GM19035 (cell line): ENCODE measurements around the gene KDM1B.
"Not testable (repeated sequence)": the region's sequence is repeated elsewhere in the genome, so short reads cannot be mapped to it uniquely, and the experiment has no call there.

Source experiments
- ATAC-seq: cut with Tn5 transposase; IDR thresholded peaks from one replicate; pipeline ENCODE4 v1.9.1; 2021; ENCODE audit not compliant: unreplicated experiment

The KDM1B gene

GRCh38 chr6:18151391-18151790, 3.8 kb upstream of the KDM1B start:
- not testable (repeated sequence) for ATAC-seq

GRCh38 chr6:18151801-18152200, 3.4 kb upstream of the KDM1B start:
- ATAC-seq = no peak

- no peak for ATAC-seq
Observed at GRCh38 chr6:18153311-18153703, 1.9 kb upstream of the KDM1B start.

- ATAC-seq = peak; percentile 63
Observed at GRCh38 chr6:18154507-18155149, 594 bp upstream of the KDM1B start, which contains the start of gene TPMT. TSS of gene TPMT (minus strand) at chr6:18155077. CDS start at chr6:18149127, 5,950 bp downstream.

- peak; percentile 24 for ATAC-seq
Observed at GRCh38 chr6:18155864-18156421, 721 bp downstream of the KDM1B start.

GRCh38 chr6:18160911-18161310, 5.7 kb downstream of the KDM1B start:
- ATAC-seq = no peak

GRCh38 chr6:18161431-18161830, 6.2 kb downstream of the KDM1B start:
- no peak for ATAC-seq

GRCh38 chr6:18162401-18162800, 7.2 kb downstream of the KDM1B start:
- no peak for ATAC-seq

- ATAC-seq = no peak
Observed at GRCh38 chr6:18165751-18166150, 10.5 kb downstream of the KDM1B start.

- ATAC-seq = no peak
Observed at GRCh38 chr6:18166312-18167036, 11.3 kb downstream of the KDM1B start.

GRCh38 chr6:18168264-18168663, 13.0 kb downstream of the KDM1B start:
- ATAC-seq = no peak

- no peak for ATAC-seq
Observed at GRCh38 chr6:18171871-18172270, 16.6 kb downstream of the KDM1B start.

- not testable (repeated sequence) for ATAC-seq
Observed at GRCh38 chr6:18176198-18176597, 21.0 kb downstream of the KDM1B start.

- ATAC-seq = no peak
Observed at GRCh38 chr6:18177286-18177965, 22.2 kb downstream of the KDM1B start.

GRCh38 chr6:18178960-18179615, 23.9 kb downstream of the KDM1B start:
- ATAC-seq = no peak

GRCh38 chr6:18179770-18180356, 24.6 kb downstream of the KDM1B start:
- ATAC-seq = no peak

GRCh38 chr6:18182568-18182967, 27.3 kb downstream of the KDM1B start:
- no peak for ATAC-seq

- no peak for ATAC-seq
Observed at GRCh38 chr6:18183766-18184165, 28.5 kb downstream of the KDM1B start.

GRCh38 chr6:18185624-18186023, 30.4 kb downstream of the KDM1B start:
- ATAC-seq = no peak

- no peak for ATAC-seq
Observed at GRCh38 chr6:18186033-18186432, 30.8 kb downstream of the KDM1B start.
